Epithelial cell of esophagus (primary cell): ENCODE results near the gene KCNC1.

ENCODE experiments used
- DNase-seq: peaks from one replicate; pipeline ENCODE4 v3.0.0; 2010; ENCODE audit warnings: low read depth
- H3K4me3 ChIP-seq: 2 replicates; pipeline ENCODE4 v1.5.1; 2011; ENCODE audit warnings: mild to moderate bottlenecking, low read length, control low read depth
- CTCF ChIP-seq: IDR thresholded peaks from 2 replicates; pipeline ENCODE4 v1.5.1; 2011; ENCODE audit warnings: low read depth, mild to moderate bottlenecking, low read length, control low read depth, inconsistent platforms; ENCODE audit not compliant: insufficient read depth; ENCODE audit errors: missing control alignments

The KCNC1 gene

GRCh38 chr11:17814546-17814945 is 80.0 kb downstream of the KCNC1 start:
- no peak for TF ChIP-seq CTCF
- H3K4me3 ChIP-seq = no peak overlapping the region
- DNase-seq = no peak

DNA sequence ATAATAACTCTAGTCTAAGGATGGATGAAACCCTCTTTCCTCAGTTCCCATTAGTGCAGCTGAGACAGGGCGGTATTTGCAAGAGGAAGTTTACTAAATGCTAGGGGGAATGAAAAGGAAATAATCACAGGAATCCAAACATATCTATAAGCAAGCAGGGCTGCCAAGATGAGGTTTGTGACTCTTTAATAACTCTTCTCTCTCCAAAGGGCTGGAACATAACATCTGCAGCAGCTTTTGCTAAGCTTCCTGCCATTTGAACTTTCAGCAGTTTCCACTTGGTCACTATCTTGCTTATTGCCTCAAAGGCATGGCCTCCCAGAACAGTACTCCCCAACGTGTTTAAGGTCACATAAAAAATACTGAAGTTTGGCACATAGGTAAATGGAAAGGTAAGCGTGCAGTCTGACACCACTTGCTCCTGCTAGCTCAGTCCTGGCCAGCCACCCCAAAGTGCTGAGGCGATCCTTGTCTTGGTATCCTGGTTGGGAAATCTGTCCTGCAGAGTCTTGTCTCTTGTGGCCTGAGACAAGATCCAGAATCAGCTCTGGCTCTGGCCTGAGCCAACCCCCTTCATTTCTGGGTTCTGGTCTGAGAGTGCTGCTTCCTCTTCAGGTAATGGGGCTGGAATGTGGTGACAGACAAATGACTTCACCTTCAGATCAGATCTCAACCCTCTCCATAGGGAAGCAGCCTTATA is 81.8 kb downstream of the KCNC1 start:
- TF ChIP-seq CTCF = no peak
- H3K4me3 ChIP-seq = no peak overlapping the region
- peak; percentile 78 for DNase-seq

DNA sequence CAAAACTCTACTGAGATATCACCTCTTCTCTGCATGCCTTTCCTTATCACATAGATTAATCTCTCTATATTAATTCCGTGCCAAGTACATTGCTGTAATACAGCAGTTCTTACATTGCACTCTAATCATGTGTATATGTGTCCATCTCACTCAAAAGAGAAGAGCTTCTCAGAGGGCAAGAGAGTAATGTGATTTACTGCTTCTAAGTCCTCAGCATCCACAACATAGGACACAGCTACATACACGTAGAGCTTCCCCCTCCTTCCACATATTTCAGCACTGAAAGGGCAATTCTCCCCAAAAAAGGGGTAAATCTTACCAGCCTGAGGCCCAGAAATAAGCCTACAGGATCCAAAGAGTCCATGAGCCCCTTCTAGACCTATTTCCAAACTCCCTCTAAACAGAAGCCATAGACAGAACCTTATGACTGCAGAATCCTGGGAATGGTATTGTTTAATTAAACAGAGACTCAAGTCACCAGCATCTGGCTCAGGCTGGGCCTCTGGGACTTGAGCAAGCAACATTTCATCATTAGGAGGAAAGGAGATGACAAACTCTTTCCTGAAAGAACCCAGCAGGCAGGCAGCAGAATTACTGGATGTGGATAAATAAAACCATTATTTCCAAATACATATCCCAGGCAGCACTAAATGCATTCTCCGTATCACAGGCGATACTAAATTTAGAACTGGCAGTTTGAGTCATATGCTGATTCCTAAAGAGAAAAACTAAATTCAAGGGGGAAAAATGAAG is 87.2 kb downstream of the KCNC1 start:
- no peak overlapping the region for H3K4me3 ChIP-seq
- peak; percentile 47 for DNase-seq
- TF ChIP-seq CTCF = no peak

GRCh38 chr11:17822401-17822781 is 87.8 kb downstream of the KCNC1 start:
- no peak for DNase-seq
- TF ChIP-seq CTCF = no peak
- no peak overlapping the region for H3K4me3 ChIP-seq

DNA sequence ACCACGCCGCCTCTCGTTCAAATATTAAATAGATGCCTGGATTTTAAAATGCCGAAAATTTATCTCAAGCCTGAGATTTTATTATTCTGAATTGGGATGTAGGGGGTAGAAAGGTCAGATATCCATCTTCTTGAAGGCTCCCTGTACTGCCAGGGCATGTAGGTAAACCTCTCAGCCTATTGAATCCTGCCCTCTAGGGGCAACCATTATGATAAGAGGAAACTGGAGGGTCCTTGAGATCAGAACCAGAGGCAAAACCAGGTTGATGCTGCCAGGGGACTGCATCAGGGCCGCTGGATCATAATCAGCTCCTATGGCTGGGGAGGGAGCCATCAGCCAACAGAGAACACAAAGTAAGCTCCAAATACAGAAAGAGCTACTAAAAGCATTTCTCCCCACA is 92.4 kb downstream of the KCNC1 start:
- peak; percentile 55 for TF ChIP-seq CTCF
- peak; percentile 43 for DNase-seq
- no peak overlapping the region for H3K4me3 ChIP-seq

DNA sequence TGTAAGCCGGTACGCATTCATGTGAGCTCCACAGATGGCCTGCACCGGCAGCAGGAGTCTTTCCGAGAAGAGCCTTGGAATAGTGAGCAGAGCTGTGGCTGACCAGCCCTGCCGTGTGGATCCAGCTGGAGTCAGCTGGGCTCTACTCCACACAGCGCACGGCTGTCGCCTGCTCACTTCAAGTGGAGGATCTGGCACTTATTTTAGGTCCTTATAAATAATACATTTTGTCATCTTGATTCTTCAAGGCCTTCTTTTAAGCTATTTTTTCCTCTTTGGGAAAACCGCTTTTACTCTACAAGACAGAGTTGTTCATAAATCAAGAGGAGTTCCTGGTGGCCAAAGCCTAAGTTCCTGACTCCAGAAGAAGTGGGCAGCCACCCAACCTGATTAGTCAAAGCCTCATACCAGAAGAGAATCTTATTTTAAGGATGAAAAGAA is 93.8 kb downstream of the KCNC1 start:
- no peak overlapping the region for H3K4me3 ChIP-seq
- no peak for DNase-seq
- TF ChIP-seq CTCF = no peak
